ENCODE measurements around the gene DOCK10.

DNA sequence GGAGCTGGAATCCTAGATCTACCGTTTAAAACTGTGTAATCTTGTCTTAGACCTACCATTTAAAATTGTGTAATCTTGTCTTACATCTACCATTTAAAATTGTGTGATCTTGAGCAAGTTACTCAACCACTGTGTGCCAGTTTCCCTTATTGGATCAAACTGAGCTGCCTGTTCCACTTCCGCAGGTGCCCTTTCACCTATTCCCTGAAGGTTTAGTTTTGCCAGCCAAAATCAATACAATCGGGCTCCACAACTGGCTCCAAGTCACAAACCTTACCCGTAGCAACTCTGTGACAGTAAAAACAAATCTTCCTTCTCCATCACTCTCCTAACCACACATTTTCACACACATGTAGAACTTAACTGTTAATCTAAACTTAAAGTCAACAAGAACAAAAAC lies 20.1 kb downstream of the DOCK10 start:
- no peak for TF ChIP-seq JUNB (IDR thresholded peaks at IDR 0.05)
- no peak for TF ChIP-seq CTCF (IDR thresholded peaks at IDR 0.05 in 2 of 3, conservative IDR thresholded peaks at IDR 0.05 in 1 of 3; ENCODE audit: control insufficient read depth in 2 of 3, extremely low read depth in 1 of 3, insufficient read depth in 1 of 3, low read depth in 3 of 3, low read length in 3 of 3)
- no peak for TF ChIP-seq HCFC1 (IDR thresholded peaks at IDR 0.05; ENCODE audit: low read length)
